HFFc6 (cell line): ENCODE data around the gene SLC24A4. TPM values are rescaled to one million over a fixed set of nuclear protein-coding genes. Genes with fewer than 3 reads are reported as not detected.

Experiments used
- DNase-seq: peaks from one replicate; pipeline ENCODE4 v3.0.0-alpha.2; 2018
- H3K27ac Mint-ChIP-seq: 2 replicates; pipeline ENCODE4 v1.8.0; 2020; ENCODE audit warnings: mild to moderate bottlenecking, mixed read lengths
- H3K27me3 Mint-ChIP-seq: 2 replicates; pipeline ENCODE4 v1.8.0; 2021; ENCODE audit warnings: mild to moderate bottlenecking, moderate library complexity, mixed read lengths; ENCODE audit not compliant: insufficient read depth
- H3K36me3 Mint-ChIP-seq: 2 replicates; pipeline ENCODE4 v1.8.0; 2021; ENCODE audit warnings: low read depth, mixed read lengths
- H3K4me1 Mint-ChIP-seq: 2 replicates; pipeline ENCODE4 v1.8.0; 2020; ENCODE audit warnings: low read depth, mixed read lengths
- H3K4me3 Mint-ChIP-seq: 2 replicates; pipeline ENCODE4 v1.8.0; 2020; ENCODE audit warnings: mild to moderate bottlenecking, moderate library complexity, mixed read lengths
- H3K9me3 Mint-ChIP-seq: 2 replicates; pipeline ENCODE4 v1.8.0; 2020; ENCODE audit warnings: mild to moderate bottlenecking, mixed read lengths
- total RNA-seq, 6 experiments: library from RNA; stranded (reverse); fragmentation: NEBNext Ultra II Directional; extraction: Animal tissue kit (Norgen Biotek cat#: 25700); gene quantifications; 2 replicates in 1 of 6; 3 replicates in 5 of 6; pipeline ENCODE4 v1.2.3, GENCODE V29; 2021
- TF ChIP-seq, protein P1 (sequence below): fragments of 200-600 bp; sonication (generic); IDR thresholded peaks from 2 replicates; pipeline ENCODE4 v1.5.0; 2021; ENCODE audit warnings: antibody characterized with exemption, mild to moderate bottlenecking

The SLC24A4 gene
- total RNA-seq, 6 experiments from 2014 or later, result not detected

- Mint-ChIP-seq H3K27ac (no peak overlapping the region), H3K27me3 (peaks cover 12% of the 10 kb centered on the region; the same call in 1 of the 2 replicates), H3K36me3 (no peaks in the 10 kb centered on the region), H3K4me1 (peaks cover 10% of the 10 kb centered on the region), H3K4me3 (no peak overlapping the region), H3K9me3 (no peaks in the 10 kb centered on the region)
- TF ChIP-seq, protein P1, sequence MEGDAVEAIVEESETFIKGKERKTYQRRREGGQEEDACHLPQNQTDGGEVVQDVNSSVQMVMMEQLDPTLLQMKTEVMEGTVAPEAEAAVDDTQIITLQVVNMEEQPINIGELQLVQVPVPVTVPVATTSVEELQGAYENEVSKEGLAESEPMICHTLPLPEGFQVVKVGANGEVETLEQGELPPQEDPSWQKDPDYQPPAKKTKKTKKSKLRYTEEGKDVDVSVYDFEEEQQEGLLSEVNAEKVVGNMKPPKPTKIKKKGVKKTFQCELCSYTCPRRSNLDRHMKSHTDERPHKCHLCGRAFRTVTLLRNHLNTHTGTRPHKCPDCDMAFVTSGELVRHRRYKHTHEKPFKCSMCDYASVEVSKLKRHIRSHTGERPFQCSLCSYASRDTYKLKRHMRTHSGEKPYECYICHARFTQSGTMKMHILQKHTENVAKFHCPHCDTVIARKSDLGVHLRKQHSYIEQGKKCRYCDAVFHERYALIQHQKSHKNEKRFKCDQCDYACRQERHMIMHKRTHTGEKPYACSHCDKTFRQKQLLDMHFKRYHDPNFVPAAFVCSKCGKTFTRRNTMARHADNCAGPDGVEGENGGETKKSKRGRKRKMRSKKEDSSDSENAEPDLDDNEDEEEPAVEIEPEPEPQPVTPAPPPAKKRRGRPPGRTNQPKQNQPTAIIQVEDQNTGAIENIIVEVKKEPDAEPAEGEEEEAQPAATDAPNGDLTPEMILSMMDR, result peak; percentile 87
- DNase-seq, result peak; percentile 65
Observed at GRCh38 chr14:92456215-92457015, 133.4 kb downstream of the SLC24A4 start.

DNA sequence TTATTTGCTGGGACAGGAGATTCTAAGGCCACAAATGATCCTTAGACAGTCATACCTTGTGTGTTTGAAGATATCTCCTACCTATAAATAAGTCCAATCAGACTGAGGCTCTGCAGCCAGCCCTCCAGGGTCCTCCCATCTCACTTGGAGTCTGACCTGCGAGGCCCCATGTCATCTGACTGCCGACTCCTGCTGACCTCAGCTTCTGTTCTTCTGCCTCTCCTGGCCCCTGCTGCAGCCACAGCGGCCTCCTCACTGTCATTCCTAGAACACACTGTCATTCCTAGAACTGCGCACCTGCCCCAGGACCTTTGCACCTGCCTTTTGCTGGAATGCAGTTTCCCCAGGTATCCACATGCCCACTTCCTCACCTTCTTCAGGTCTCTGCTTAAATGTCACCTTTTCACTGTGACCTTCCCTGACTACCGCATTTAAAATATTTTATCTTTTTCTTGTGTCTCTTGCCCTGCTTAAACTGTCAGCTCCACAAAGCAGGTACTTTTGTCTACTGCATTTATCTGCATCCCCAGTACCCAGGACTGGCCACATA is 134.1 kb downstream of the SLC24A4 start:
- Mint-ChIP-seq H3K4me1 (peaks cover 16% of the 10 kb centered on the region), H3K9me3 (no peaks in the 10 kb centered on the region), H3K27me3 (peaks cover 10% of the 10 kb centered on the region; the same call in 1 of the 2 replicates), H3K36me3 (no peaks in the 10 kb centered on the region), H3K27ac (no peak overlapping the region), H3K4me3 (no peak overlapping the region)
- TF ChIP-seq, protein P1, result 0 out of 2 replicates have a peak, but pooled peaks have one; percentile 29
- no peak for DNase-seq

DNA sequence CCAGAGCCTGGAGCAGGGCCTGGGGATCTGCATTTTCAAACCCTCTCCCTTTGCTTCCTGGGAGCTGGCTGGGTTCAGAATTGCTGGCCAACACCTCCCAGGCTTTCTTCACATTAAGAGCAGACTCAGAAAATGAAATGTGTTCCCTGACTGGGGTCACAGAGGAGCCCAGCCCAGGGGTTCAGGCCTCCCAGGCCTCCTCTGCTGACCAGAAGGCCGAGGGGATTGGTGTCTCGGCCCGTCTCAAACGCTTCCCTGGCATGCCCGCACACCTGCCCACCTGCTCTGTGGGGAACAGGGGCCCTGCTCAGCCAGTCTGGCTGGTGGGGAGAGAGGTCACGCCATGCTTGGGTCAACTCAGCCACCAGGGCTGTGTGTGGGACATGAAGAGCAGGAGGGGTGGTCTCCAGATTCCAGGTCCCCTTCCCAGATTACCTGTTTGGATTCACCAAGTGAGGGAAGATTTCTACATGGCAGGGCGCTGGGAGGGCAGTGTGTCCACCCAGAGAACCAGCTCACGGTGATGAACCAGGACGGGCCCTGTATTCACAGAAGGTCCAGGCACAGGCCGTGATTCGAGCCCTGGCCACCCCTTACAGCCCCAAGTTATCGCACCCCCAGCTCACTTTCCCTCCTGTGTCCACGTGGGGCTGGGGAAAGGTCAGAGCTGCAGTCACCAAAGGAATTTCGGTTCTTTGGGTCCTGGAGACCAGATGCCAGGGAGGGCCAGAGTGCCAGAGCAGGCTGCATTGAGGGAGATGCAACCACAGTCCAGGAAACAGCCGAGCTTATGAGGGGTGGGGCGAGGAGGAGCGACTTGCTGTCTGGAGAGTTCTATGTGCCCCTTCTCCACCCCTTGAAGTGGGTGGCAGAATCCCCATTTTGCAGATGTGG is 135.4 kb downstream of the SLC24A4 start:
- no peak overlapping the region for H3K27ac Mint-ChIP-seq
- TF ChIP-seq, protein P1, result no peak
- peaks cover under 1% of the 10 kb centered on the region; the same call in 1 of the 2 replicates for H3K27me3 Mint-ChIP-seq
- DNase-seq, result no peak
- no peaks in the 10 kb centered on the region for H3K36me3 Mint-ChIP-seq
- no peaks in the 10 kb centered on the region for H3K9me3 Mint-ChIP-seq
- no peak overlapping the region for H3K4me3 Mint-ChIP-seq
- H3K4me1 Mint-ChIP-seq, result peaks cover 16% of the 10 kb centered on the region

DNA sequence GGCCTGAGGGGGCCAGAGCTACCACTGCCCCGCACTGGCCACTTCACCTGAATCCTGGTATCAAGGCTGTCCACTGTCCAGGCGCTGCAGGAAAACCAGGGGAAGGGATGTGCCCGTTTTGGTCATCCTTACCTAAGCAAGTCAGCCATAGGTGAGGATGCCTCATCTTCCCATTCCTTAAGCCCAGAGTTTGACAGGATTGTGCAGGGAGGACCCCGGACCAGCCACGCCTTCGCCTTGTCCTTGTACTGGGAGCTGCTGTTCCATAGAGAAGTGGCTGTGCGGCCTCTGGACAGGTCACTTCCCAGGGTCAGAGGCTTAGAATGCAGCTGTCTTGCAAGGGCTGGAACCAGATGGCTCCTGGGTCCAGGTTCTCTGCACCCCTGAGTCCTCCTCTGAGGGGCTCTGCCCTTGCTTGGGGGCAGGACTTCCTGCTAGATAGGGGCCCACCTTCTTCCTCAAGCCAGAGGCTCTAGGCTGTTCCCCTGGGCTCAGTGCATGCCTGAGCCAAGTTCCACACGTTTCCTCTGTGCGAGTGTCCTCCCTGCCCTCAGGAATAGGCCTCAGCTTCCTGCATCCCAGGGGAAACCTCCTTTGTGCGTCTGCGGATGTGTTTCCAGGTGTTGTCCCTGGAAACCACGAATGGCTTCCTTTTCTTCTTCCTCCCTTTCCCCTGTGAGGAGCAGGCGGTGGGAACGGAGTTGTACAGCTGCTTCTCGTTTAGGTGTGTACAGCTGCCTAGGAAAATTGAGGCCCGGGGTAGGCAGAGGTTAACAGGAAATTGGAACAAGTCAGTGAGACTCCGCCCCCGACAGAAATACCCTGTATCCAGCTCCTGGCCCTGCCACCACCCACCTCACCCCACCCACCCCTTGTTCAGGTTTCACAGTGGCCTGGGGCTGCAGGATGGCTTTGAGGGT is 136.3 kb downstream of the SLC24A4 start:
- Mint-ChIP-seq H3K4me1 (peaks cover 16% of the 10 kb centered on the region), H3K36me3 (no peaks in the 10 kb centered on the region), H3K4me3 (no peak overlapping the region), H3K9me3 (no peaks in the 10 kb centered on the region), H3K27ac (no peak overlapping the region), H3K27me3 (no peaks in the 10 kb centered on the region; the same call in 1 of the 2 replicates)
- TF ChIP-seq, protein P1, result no peak
- no peak for DNase-seq
